HG02981 (cell line): ENCODE results near the gene UTRN.

Source experiments
- ATAC-seq: cut with Tn5 transposase; IDR thresholded peaks from one replicate; pipeline ENCODE4 v1.9.1; 2021; ENCODE audit warnings: mild to moderate bottlenecking, moderate library complexity; ENCODE audit not compliant: unreplicated experiment

Gene UTRN

GRCh38 chr6:144284783-144285547, at the start of gene UTRN:
UTRN (plus strand) TSS chr6:144285335; CDS start chr6:144291829, 6,494 bp downstream.
- ATAC-seq: peak; percentile 43

DNA sequence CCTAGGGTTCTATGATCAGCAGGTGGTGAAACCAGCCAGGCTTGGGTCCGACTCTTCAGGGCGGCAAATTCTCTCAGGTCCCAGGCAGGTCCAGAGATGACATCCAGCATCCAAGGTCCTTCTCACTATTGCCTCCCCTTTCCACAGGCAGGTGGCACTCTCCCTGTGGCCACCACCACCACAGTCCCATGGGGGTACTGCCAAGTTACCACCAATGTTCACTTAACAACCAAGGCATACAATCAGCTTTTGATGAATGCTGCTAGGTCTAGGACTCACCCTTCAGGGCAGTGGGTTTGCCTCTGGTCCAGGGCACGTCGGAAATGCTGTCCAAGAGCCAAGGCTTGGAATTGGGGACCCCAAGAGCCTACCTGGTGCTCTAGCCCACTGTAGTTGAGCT, 40.4 kb upstream of the UTRN start:
- ATAC-seq: no peak

DNA sequence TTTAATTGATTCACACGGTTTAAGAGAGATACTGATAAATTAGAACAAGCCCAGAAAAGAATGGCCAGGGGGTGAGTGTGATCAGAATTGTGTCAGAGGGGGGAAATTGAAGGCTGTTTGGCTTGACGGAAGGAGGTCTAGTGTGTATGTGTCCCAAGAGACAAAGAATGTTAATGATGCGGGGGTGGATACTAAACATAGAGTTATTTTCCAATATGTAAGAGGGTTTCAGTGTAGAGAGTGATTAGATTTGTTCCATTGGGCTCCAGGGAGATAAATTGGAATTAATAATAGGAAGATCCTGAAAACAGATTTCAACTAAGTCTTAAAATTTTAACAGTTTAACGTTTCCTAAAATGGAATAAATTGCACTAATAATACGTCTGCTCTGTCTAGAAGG, 38.1 kb upstream of the UTRN start:
- ATAC-seq: no peak

DNA sequence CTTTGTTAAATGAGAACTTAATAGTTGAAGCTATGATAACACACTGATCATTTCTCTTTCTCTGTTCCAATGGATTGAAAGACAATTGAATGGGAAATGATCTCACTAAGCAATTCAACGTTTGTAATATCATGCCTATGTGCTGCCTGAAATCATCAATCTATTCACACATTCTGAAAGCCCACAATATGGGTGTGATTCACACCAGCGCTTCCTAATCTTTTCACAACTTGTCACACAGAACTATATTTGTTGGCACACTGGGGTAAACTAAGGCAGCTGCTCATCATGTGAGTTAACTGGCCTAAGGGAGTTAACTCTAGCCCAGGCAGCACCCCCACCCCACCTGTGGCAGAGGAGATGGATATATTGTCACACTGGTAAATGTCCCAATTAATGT, 37.1 kb upstream of the UTRN start:
- no peak for ATAC-seq

DNA sequence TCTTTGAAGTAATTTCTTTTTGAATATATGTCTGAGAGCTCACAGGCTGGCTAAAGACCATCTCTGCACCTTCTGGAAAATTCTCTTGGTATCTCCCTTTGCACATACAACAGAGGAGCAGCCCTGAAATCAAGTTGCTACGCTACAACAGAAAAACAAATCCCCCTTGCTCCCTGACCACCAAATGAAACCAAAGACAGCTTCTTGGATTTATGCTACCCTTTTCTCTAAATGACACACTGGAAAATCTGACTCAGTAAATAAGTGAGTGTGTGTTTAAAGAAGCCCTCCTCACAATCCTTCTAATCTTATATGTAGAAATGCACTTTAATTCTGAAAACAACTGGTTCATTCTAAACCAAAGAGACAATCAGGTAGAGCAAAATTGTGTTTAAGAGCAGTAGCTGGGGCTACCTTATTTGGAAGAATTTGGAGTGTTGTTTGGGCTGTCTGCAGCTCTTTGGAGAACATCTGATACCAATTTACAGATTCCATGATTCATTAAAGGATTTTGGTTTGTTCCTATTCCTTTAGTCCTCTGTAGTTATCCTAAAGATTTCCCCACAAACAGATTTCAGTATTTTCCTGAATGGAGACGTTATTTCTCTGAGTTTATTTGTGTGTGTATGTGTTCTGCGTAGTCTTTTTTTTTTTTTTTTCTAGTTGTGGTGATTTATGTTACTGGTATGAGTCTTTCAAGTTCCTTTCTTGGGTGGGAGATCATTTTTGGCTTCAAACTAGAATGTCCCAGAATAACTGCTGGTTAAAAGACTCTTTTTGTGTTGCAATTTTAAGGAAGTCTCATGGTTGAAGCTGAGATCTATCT, 36.4 kb upstream of the UTRN start:
- ATAC-seq: no peak

DNA sequence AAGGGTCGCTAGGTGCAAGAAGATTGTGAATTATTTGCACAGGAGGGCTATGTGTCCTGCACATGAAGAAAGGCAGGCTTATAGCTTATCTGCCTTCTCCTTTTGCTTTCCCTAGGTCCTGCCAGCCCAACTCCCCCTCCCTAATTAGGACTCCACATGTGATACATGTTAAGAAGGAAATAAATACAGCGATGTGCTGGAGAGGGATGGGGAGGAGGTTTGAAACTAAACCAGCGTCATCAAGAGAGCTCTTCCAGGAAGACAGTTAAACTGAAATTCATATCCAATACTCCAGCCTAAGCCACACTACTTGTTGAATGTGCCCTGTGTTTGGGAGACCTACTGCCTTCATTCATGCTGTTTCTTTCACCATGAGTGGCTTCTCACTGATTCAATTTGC, 34.9 kb upstream of the UTRN start:
- ATAC-seq: no peak

DNA sequence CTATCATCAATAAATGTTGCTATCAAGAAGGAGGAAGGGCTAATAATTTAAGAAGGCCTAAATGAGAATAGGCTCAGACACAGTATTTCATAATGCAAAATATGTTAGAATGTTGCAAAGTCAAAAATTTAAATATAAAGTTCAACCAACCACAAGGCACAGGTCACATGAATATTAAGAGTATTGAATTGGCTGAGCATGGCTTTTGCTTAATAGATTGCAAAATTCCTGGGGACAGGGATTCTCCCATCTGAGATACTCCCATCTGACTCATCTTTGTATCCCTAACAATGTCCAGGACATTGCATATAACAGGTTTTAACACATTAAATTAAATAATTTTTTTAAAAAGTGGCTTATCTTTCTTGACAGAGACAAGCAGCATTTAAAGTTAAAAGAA, 32.9 kb upstream of the UTRN start:
- ATAC-seq: no peak

DNA sequence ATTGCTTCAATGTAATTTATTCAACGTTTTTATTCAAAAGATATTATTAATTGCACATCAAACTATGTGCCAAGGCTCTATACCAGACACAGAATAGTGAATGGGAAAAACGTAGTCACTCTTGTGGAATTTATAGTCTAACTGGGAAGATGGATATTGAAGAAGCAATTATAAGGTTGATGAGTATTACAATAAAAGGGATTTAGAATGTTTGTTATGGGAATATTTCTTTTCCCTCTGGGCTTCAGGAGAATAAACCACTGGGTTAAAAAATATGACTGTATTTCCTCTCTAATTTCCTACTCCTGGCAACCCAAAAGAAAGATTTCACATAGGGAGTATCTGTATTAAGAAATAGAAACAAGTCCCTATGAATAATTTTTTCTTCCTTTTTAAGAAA, 25.1 kb upstream of the UTRN start:
- ATAC-seq: no peak

- no peak for ATAC-seq
Observed at GRCh38 chr6:144262470-144263369, 22.4 kb upstream of the UTRN start.

DNA sequence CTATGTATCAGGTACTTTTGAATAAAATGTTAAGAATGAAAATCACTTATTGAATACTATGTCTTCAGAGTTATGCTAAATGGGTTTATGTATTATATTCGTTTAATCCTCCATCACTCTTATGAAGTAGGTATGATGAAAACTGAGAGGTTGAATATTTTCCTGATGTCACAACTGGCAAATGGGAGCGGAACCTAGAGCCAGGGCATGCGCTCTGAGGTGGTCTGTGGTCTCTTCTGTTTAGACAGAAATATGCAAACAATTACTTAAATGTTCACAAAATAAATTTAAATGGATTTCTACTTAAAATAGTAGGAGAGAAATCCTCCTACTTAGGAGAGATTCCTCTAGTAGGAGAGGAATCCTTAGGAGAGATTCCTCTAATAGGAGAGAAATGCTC, 21.3 kb upstream of the UTRN start:
- ATAC-seq: no peak

DNA sequence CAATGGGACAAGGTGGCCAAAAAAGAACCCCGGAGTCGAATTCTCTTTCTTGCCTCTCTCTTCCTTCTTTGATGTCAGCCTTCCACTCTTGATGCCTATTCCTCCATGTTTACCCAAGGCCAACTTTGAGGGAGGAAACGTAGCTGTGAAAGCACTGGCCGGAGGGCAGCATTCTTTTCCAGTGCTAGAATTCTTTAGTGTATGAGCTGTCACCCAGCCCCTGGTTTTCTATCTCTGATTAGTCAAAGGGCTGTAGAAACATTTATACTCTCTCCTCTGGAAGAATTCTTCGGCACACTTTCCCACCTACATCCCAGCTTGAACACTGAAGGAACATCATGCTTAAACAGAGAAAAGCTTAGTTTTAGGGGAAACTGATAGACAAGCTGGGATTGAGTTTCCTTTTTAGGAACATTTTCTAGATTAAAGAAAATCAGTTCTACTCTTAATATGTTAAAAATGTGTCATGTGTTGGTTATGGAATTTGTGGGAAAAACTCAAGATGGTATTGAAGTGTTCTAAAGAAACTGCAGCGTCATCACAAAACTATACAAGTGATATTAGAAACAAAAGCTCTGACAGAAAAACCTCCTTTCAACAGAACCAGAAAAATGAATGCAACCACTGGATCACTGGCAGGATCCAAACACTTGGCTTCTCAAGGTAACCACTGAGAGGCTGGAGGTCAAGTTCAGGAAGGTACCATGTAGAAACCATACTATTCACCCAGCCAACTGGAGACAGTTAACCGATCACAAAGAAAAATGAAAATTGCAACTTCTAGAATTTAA, 20.7 kb upstream of the UTRN start:
- no peak for ATAC-seq

- peak; percentile 16 for ATAC-seq
Observed at GRCh38 chr6:144265061-144265357, 20.1 kb upstream of the UTRN start.

DNA sequence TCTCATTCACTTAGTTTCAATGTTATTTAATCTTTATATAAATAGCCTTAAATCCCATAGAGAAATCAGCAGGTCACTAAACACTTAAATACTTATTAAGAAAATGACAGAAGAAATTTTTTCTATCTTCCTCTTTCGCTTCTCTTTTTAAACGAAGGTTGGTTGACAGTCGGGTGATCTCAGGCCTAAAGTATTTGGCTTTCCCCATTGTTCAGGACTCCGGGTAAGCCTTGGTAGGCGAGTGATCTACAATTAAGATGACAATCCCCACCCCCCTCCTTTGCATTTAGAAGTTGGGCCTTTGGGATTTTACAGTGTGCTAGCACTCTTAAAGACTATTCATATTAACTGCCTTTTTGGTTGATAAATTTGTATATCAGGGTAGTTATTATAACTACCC, 19.7 kb upstream of the UTRN start:
- peak; percentile 71 for ATAC-seq

GRCh38 chr6:144266091-144266649, 19.0 kb upstream of the UTRN start:
- ATAC-seq: no peak

GRCh38 chr6:144268794-144269349, 16.3 kb upstream of the UTRN start:
- ATAC-seq: no peak

DNA sequence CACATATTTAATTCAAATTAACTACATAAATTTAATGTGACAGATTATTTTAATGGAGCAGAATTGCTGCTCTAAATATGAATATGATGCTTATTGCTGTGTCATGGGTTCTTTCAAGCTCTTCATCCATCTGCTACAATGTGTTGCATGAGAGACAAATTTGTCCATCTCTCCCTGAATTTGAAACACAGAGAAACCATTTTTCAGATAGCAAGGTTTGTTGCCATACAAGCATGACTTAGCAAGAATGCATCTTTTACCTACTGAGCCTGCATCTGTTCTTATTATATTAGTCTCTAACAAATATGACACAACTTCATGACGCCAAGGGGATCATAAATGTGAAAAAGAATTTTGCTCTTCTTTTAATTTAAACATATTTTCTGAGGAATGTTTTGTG, 8.0 kb upstream of the UTRN start:
- ATAC-seq: no peak

DNA sequence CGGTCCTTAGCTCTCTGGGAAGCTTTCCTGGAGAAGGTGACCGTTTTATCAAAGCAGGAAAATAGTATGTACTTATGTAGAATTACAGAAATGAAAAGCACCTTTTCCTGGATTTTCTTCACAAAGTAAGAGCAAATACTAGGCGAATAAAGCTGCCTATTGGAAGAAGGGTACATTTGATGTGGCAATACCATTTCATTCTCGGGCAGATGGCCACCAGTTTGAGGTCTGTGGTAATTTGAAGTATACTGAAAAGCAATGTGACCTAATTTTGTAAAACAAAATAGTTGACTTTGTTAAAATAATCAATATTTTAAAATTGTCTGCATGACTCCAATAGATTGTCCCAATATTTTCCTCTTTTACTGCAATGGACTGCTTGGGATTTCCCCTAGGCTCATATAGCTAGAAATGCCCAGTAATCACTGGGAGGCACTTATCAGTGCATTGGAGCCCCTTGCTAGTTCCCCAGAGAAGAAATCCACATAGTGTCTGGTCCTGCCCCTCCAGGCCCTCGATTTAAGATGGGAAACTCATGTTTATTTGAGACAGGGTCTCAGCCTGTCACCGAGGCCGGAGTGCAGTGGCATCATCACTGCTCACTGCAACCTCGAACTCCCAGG, 7.4 kb upstream of the UTRN start:
- ATAC-seq: no peak

DNA sequence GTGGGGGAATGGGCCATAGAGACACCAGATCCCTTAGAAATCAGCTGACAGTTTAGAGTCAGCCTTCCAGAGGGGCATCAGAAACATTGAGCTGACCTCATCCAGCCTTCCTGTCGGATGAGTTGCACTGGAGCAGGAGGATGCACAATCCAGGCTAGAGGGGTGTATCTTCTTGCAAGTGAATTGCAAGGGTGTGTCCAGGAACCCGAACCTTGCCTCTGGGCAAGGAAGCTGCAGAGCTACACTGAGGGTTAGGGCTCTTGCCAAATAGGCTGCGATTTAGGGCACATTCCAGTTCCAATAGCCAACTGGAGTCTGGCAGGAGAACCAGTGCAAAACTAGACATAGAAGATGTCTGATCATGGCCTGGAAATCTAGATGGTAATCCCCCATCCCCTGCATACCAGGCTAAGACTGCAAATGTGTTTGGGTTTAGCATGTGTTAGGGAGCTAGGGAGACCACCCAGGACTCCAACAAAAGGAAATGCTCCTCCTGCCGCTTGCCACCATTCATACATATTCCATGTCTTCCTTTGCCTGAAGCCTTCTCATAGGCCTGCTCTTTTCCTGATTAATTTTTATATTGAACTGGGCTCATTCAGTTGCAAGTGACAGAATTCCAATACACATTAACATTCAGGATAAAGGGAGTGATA, 6.3 kb upstream of the UTRN start:
- ATAC-seq: no peak

DNA sequence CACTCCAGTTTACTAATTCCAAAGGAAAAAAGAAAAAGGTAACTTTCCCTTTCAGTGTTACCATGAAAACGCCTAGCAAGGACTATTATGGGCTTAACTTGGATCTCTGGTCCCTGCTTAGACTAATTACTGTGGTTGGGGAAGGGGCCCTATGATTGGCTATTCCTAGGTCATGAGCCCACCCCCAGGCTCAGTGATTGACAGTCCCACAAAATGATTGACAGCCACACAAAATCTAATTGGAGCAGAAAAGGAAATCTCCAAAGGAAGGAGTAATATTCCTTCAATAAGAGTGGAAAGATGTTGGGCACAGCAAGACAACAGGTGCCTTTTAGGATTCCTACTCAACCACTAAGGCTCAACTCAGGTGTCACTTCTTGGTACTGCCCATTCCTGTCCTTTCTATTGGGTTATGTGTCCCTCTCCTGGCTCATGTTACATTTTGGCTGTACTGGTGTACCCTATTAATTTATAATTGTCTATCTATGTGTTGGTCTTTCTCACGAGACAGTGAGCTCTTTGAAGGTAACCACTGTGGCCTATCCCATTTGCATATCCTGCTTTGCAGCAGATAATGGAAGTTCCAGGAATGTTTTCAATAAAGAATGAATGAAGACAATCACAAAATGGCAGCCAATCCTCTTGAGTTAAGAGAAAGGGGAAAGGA, 5.5 kb upstream of the UTRN start:
- ATAC-seq: no peak
